DLD1 (cell line): Measurements from ENCODE around the gene APOA4.
"Not testable (repeated sequence)": the region's sequence is repeated elsewhere in the genome, so short reads cannot be mapped to it uniquely, and the experiment has no call there.

ENCODE experiments used
- in situ Hi-C: cut with HindIII; loops from 2 replicates; pipeline ENCODE4 v1.10.0; 2017; ENCODE audit warnings: low sequenced_read_pairs

Gene APOA4

GRCh38 chr11:116849486-116849885, 26.4 kb upstream of the APOA4 start:
- in situ Hi-C loops, result no loop called here

- in situ Hi-C loops, result no loop called here
Observed at GRCh38 chr11:116849060-116849459, 26.0 kb upstream of the APOA4 start.

GRCh38 chr11:116847612-116848011, 24.5 kb upstream of the APOA4 start:
- in situ Hi-C loops, result no loop called here

- in situ Hi-C loops, result no loop called here
Observed at GRCh38 chr11:116844722-116845121, 21.6 kb upstream of the APOA4 start.

- in situ Hi-C loops, result no loop called here
Observed at GRCh38 chr11:116843661-116844060, 20.6 kb upstream of the APOA4 start.

- in situ Hi-C loops, result no loop called here
Observed at GRCh38 chr11:116842909-116843308, 19.8 kb upstream of the APOA4 start.

GRCh38 chr11:116842117-116842516, 19.0 kb upstream of the APOA4 start:
- in situ Hi-C loops, result no loop called here

- in situ Hi-C loops, result no loop called here
Observed at GRCh38 chr11:116840746-116841296, 17.7 kb upstream of the APOA4 start.

- in situ Hi-C loops, result no loop called here
Observed at GRCh38 chr11:116840224-116840745, 17.2 kb upstream of the APOA4 start.

- in situ Hi-C loops, result no loop called here
Observed at GRCh38 chr11:116838321-116839084, 15.4 kb upstream of the APOA4 start.

- in situ Hi-C loops, result no loop called here
Observed at GRCh38 chr11:116837231-116838091, 14.4 kb upstream of the APOA4 start, which contains the start of gene APOA1. APOA1 (minus strand) TSS chr11:116837622; CDS start chr11:116837387, 235 bp downstream.

- in situ Hi-C loops, result no loop called here
Observed at GRCh38 chr11:116836632-116836991, 13.5 kb upstream of the APOA4 start.

- in situ Hi-C loops, result no loop called here
Observed at GRCh38 chr11:116835791-116836631, 12.9 kb upstream of the APOA4 start.

GRCh38 chr11:116835042-116835772, 12.1 kb upstream of the APOA4 start:
- in situ Hi-C loops, result no loop called here

GRCh38 chr11:116834535-116835041, 11.5 kb upstream of the APOA4 start:
- in situ Hi-C loops, result not testable (repeated sequence)

GRCh38 chr11:116833816-116834534, 10.9 kb upstream of the APOA4 start:
- in situ Hi-C loops, result no loop called here

- in situ Hi-C loops, result no loop called here
Observed at GRCh38 chr11:116833491-116833815, 10.3 kb upstream of the APOA4 start.

- in situ Hi-C loops, result no loop called here
Observed at GRCh38 chr11:116832350-116833290, 9.5 kb upstream of the APOA4 start.
